BE2C (cell line): ENCODE measurements around the gene GPR42.

Source experiments
- DNase-seq: peaks from one replicate; pipeline ENCODE4 v3.0.0-alpha.2; 2020
- H3K27me3 ChIP-seq: fragments of 250-450 bp; sonication (Bioruptor Pico); 2 replicates; pipeline ENCODE4 v1.5.1; 2020; ENCODE audit warnings: mild to moderate bottlenecking
- H3K36me3 ChIP-seq: fragments of 250-450 bp; sonication (Bioruptor Pico); 2 replicates; pipeline ENCODE4 v1.5.1; 2020; ENCODE audit warnings: mild to moderate bottlenecking
- H3K4me1 ChIP-seq: fragments of 250-450 bp; sonication (Bioruptor Pico); 2 replicates; pipeline ENCODE4 v1.5.1; 2020
- H3K4me3 ChIP-seq: 2 replicates; pipeline ENCODE4 v1.5.1; 2011; ENCODE audit warnings: low read depth, low read length
- H3K9me3 ChIP-seq: fragments of 250-450 bp; sonication (Bioruptor Pico); 2 replicates; pipeline ENCODE4 v1.5.1; 2020
- TF ChIP-seq, protein P1 (sequence below): IDR thresholded peaks from 2 replicates; pipeline ENCODE4 v1.5.1; 2012; ENCODE audit warnings: mild to moderate bottlenecking, low read depth, low read length

Gene GPR42

DNA sequence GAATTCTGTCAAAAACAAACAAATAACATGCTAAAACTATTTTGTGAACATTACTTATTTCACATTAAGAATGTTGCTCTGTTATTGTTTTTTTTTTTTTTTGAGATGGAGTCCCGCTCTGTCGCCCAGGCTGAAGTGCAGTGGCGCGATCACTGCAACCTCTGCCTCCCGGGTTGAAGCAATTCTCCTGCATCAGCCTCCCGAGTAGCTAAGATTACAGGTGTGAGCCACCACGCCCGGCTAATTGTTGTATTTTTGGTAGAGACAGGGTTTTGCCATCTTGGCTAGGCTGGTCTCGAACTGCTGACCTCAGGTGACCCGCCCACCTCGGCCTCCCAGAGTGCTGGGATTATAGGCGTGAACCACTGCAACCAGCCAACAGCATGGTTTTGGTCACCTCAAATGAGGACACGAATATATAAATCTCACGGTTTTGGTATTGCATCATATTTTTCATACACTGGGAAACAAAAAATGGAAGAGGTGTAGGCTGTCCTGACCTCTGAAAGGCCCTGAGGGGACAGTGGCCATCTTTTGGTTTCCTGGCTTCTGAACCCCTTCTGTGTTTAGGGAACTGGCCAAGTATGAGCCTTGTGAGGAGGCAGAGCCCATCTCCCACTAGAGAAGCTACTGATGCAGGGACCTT, 25.5 kb downstream of the GPR42 start:
- no peak overlapping the region for H3K4me3 ChIP-seq

DNA sequence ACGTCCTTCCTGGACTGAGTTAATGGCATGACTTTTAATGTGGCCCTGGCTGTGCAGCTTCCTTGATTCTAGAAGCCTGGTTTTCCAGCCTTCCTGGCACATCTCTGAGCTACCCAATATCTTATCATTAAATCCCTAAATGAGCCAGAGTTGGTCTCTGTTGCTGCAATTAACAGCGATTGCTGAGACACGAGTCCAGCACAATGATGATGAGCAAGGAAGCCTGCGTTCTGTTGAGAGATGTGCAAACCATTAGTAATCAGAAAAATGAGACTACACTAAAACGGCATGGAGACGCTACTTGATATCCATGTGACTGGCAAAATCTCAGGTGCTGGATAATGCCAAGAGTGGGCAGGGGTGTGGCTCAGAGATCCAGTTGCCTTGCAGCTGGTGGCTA, 26.2 kb downstream of the GPR42 start:
- no peaks in the 10 kb centered on the region for H3K27me3 ChIP-seq
- DNase-seq, result peak; percentile 74
- H3K36me3 ChIP-seq, result no peaks in the 10 kb centered on the region
- H3K4me3 ChIP-seq, result no peak overlapping the region
- no peaks in the 10 kb centered on the region for H3K9me3 ChIP-seq
- TF ChIP-seq, protein P1, sequence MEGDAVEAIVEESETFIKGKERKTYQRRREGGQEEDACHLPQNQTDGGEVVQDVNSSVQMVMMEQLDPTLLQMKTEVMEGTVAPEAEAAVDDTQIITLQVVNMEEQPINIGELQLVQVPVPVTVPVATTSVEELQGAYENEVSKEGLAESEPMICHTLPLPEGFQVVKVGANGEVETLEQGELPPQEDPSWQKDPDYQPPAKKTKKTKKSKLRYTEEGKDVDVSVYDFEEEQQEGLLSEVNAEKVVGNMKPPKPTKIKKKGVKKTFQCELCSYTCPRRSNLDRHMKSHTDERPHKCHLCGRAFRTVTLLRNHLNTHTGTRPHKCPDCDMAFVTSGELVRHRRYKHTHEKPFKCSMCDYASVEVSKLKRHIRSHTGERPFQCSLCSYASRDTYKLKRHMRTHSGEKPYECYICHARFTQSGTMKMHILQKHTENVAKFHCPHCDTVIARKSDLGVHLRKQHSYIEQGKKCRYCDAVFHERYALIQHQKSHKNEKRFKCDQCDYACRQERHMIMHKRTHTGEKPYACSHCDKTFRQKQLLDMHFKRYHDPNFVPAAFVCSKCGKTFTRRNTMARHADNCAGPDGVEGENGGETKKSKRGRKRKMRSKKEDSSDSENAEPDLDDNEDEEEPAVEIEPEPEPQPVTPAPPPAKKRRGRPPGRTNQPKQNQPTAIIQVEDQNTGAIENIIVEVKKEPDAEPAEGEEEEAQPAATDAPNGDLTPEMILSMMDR, result no peak
- H3K4me1 ChIP-seq, result peaks cover 6% of the 10 kb centered on the region; the same call in 1 of the 2 replicates

More for the DNA sequence above, 25.5 kb downstream of the GPR42 start:
- TF ChIP-seq, protein P1, result no peak
- DNase-seq, result no peak
- no peaks in the 10 kb centered on the region for H3K9me3 ChIP-seq
- H3K4me1 ChIP-seq, result peaks cover 7% of the 10 kb centered on the region; the same call in 1 of the 2 replicates
- no peaks in the 10 kb centered on the region for H3K27me3 ChIP-seq
- no peaks in the 10 kb centered on the region for H3K36me3 ChIP-seq

DNA sequence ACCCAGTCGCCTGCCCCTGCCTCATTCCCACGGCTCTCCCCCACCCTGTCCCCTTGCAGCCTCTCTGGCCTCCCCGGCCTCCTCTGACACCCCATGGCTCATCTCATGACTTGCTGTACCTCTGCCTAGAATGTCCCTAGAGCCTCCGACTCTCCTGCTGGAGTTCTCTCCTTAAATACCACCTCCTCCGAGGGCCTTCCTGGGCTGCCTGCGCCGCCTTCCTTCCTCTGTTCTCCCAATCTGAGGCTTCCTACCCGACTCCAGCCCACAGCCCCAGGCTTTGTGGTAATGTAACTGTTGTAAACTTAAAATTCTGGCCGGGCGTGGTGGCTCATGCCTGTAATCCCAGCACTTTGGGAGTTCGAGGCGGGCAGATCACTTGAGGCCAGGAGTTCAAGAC, 27.7 kb downstream of the GPR42 start:
- DNase-seq, result no peak
- Histone ChIP-seq H3K36me3 (no peaks in the 10 kb centered on the region), H3K27me3 (no peaks in the 10 kb centered on the region), H3K9me3 (no peaks in the 10 kb centered on the region), H3K4me1 (peaks cover 9% of the 10 kb centered on the region), H3K4me3 (no peak overlapping the region)
- TF ChIP-seq, protein P1, result no peak

DNA sequence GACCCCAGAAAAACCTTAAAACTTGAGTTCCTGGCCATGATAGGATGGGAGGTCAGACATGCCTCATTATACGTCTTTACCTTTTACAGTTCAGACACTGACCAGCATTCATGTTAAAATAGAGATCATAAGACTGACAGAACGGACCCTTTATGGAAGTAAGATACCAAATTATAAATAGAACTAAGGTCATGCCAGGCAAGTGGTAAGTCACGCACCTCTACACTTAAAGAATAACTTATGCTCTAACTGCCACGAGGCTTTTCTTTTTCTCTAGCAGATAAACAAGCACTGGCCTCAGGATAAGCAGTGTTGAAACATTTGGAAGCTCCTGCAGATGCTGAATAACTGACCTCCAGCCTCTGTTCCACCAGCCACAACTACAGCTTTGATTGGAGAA, 28.4 kb downstream of the GPR42 start:
- H3K9me3 ChIP-seq, result no peaks in the 10 kb centered on the region
- no peak for DNase-seq
- TF ChIP-seq, protein P1, result no peak
- H3K4me1 ChIP-seq, result peaks cover 9% of the 10 kb centered on the region
- H3K36me3 ChIP-seq, result no peaks in the 10 kb centered on the region
- H3K4me3 ChIP-seq, result no peak overlapping the region
- no peaks in the 10 kb centered on the region for H3K27me3 ChIP-seq

DNA sequence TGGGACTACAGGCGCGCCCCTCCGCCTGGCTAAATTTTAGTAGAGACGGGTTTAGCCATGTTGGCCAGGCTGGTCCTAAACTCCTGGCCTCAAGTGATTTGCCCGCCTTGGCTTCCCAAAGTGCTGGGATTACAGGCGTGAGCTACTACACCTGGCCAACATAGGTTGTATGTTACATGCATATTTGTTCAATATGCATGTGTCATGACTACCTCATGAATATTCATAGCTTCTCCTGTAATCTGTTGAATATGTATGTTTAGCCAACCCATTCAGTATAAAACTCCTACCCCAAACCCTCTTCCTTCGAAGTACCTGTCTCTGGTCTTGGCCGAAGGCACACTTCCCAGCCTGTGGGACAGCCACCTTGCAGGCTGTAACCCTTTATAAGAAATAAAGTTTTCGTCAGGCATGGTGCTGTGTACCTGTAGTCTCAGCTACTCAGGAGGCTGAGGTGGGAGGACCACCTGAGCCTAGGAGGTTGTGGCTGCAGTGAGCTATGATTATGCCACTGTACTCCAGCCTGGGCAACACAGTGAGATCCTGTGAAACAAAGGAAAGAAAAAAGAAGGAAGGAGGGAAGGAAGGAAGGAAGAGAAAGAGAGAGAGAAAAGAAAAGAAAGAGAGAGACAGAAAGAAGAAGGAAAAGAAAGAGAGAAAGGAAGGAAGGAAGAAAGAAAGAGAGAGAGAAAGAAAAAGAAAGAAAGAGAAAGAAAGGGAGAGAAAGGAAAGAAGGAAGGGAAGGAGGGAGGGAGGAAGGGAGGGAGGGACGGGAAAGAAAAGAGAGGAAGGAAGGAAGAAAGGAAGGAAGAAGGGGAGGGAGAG, 29.3 kb downstream of the GPR42 start:
- peaks cover 9% of the 10 kb centered on the region for H3K4me1 ChIP-seq

More for the DNA sequence above, 29.3 kb downstream of the GPR42 start:
- Histone ChIP-seq H3K36me3 (no peaks in the 10 kb centered on the region), H3K9me3 (no peaks in the 10 kb centered on the region), H3K27me3 (no peaks in the 10 kb centered on the region), H3K4me3 (no peak overlapping the region)
- TF ChIP-seq, protein P1, result no peak
- DNase-seq, result no peak
